T47D (cell line): ENCODE results near the gene GRIK4.

ENCODE experiments used
- DNase-seq, 2 experiments: peaks; one replicate each; pipeline versions ENCODE4 v3.0.0 to v3.0.0-alpha.2; 2011 to 2012; ENCODE audit warnings: low read depth in 1 of 2, low spot score in 1 of 2
- JUND ChIP-seq: IDR thresholded peaks from 2 replicates; pipeline ENCODE4 v1.6.1; 2012; ENCODE audit warnings: low read depth
- in situ Hi-C: cut with HindIII; loops from 2 replicates; pipeline ENCODE4 v1.10.0; 2016; ENCODE audit warnings: low sequenced_read_pairs, low pct_unique_long_range_greater_than_20kb

Gene GRIK4

GRCh38 chr11:120875986-120876385 is 364.4 kb downstream of the GRIK4 start:
- in situ Hi-C loops: no loop called here
- TF ChIP-seq JUND: no peak
- DNase-seq: no peak

- no peak for DNase-seq
- no peak for TF ChIP-seq JUND
- in situ Hi-C loops: no loop called here
Observed at GRCh38 chr11:120877746-120878365, 366.3 kb downstream of the GRIK4 start.

GRCh38 chr11:120878781-120879180 is 367.2 kb downstream of the GRIK4 start:
- DNase-seq: no peak

GRCh38 chr11:120880498-120881175 is 369.1 kb downstream of the GRIK4 start:
- in situ Hi-C loops: no loop called here
- no peak for TF ChIP-seq JUND
- no peak for DNase-seq

More at GRCh38 chr11:120878781-120879180, 367.2 kb downstream of the GRIK4 start:
- TF ChIP-seq JUND: no peak
- in situ Hi-C loops: no loop called here

GRCh38 chr11:120881596-120881995 is 370.0 kb downstream of the GRIK4 start:
- in situ Hi-C loops: no loop called here
- no peak for DNase-seq
- TF ChIP-seq JUND: no peak

GRCh38 chr11:120882175-120882574 is 370.6 kb downstream of the GRIK4 start:
- no peak for DNase-seq
- TF ChIP-seq JUND: no peak
- in situ Hi-C loops: no loop called here

GRCh38 chr11:120883404-120884080 is 372.0 kb downstream of the GRIK4 start:
- no peak for TF ChIP-seq JUND
- in situ Hi-C loops: no loop called here
- DNase-seq: no peak

GRCh38 chr11:120884154-120885020 is 372.8 kb downstream of the GRIK4 start:
- DNase-seq: no peak
- TF ChIP-seq JUND: no peak
- in situ Hi-C loops: no loop called here

GRCh38 chr11:120890609-120891320 is 379.2 kb downstream of the GRIK4 start:
- DNase-seq: no peak
- no peak for TF ChIP-seq JUND
- in situ Hi-C loops: no loop called here

GRCh38 chr11:120893440-120894201 is 382.1 kb downstream of the GRIK4 start:
- in situ Hi-C loops: no loop called here
- no peak for DNase-seq
- no peak for TF ChIP-seq JUND

- no peak for DNase-seq
- TF ChIP-seq JUND: no peak
- in situ Hi-C loops: no loop called here
Observed at GRCh38 chr11:120894202-120894985, 382.8 kb downstream of the GRIK4 start.
